Measurements from ENCODE around the gene NDUFB6. TPM values are rescaled to one million over a fixed set of nuclear protein-coding genes. Genes with fewer than 3 reads are reported as not detected.
"Not testable (repeated sequence)": the region's sequence is repeated elsewhere in the genome, so short reads cannot be mapped to it uniquely, and the experiment has no call there.

NDUFB6 gene
- total RNA-seq, 2 experiments from 2014 or later: 54.0 to 69.5 TPM

DNA sequence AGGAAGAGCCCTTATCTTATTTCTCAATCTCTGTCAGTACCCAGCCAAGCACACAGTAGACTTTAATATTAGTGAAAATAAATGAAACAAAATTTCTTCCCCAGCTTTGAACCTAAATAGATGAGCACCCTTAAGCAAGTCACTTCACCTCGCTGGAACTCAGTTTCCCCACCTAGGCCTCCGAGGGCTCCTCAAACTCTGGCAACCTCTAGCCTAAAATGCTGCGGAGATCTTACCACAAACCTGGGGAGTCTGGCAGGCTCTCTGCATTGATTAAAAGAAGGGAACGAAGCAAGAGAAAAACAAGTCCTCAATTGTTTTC is 47.3 kb downstream of the NDUFB6 start:
- intact Hi-C loops (cut with micrococcal nuclease; ENCODE audit: unreplicated experiment): loop anchor here (2.0 kb wide), 1 partner anchor 147 kb away; no protein-coding TSS in a partner anchor
- no TSS peak for BruUV-seq (replicated peaks)
- ChIA-PET POLR2A (interaction anchor here (1.0 to 1.6 kb wide), 4 partner anchors 14 to 56 kb away, joined by 3 to 7 read pairs (median 3); partner anchors contain the start of gene SMIM27), CTCF (ENCODE audit: unreplicated experiment) (interaction anchor here (0.9 to 1.1 kb wide), 2 partner anchors 141 to 147 kb away, joined by 3 to 4 read pairs; no protein-coding TSS in a partner anchor)
- no peak for TF ChIP-seq EZH2phosphoT487 (IDR thresholded peaks at IDR 0.05; ENCODE audit: borderline replicate concordance, low read depth, low read length)
- no peak for TF ChIP-seq CTCF (conservative IDR thresholded peaks at IDR 0.05; ENCODE audit: low read length)
- Histone ChIP-seq H3K4me2 (ENCODE audit: low read length) (peak overlapping the region; percentile 62), H3K4me3 (ENCODE audit: low read depth, low read length, poor library complexity, severe bottlenecking) (peak overlapping the region; percentile 70), H4K20me1 (ENCODE audit: insufficient read depth, low read length) (no peaks in the 10 kb centered on the region), H3K36me3 (ENCODE audit: insufficient read depth, low read length) (no peaks in the 10 kb centered on the region), H3K9me3 (ENCODE audit: low read length) (peaks cover 9% of the 10 kb centered on the region; the same call in 1 of the 2 replicates), H3K4me1 (ENCODE audit: insufficient read depth, low read length, poor library complexity, severe bottlenecking) (peaks cover 15% of the 10 kb centered on the region), H3K9me2 (ENCODE audit: insufficient read depth, low read length) (no peaks in the 10 kb centered on the region), H3K79me2 (ENCODE audit: insufficient read depth, low read depth, low read length) (no peaks in the 10 kb centered on the region), H2AFZ (ENCODE audit: low read length) (peak overlapping the region; percentile 76), H3K27ac (ENCODE audit: low read depth, low read length, poor library complexity, severe bottlenecking) (no peak overlapping the region)
- DNase-seq (ENCODE audit: low spot score): no peak

- no TSS peak for BruUV-seq (replicated peaks)
- no peaks in the 10 kb centered on the region for H3K9me2 ChIP-seq (ENCODE audit: insufficient read depth, low read length)
- no peaks in the 10 kb centered on the region for H3K79me2 ChIP-seq (ENCODE audit: insufficient read depth, low read depth, low read length)
- H4K20me1 ChIP-seq (ENCODE audit: insufficient read depth, low read length): no peaks in the 10 kb centered on the region
- ChIA-PET POLR2A (interaction anchor here (1.0 to 1.6 kb wide), 3 partner anchors 13 to 57 kb away, joined by 3 to 7 read pairs (median 3); no protein-coding TSS in a partner anchor), CTCF (ENCODE audit: unreplicated experiment) (interaction anchor here (0.9 to 1.1 kb wide), 2 partner anchors 140 to 146 kb away, joined by 3 to 4 read pairs; no protein-coding TSS in a partner anchor)
- DNase-seq (ENCODE audit: low spot score): no peak
- H3K4me1 ChIP-seq (ENCODE audit: insufficient read depth, low read length, poor library complexity, severe bottlenecking): peaks cover 15% of the 10 kb centered on the region
- peak overlapping the region; percentile 76 for H2AFZ ChIP-seq (ENCODE audit: low read length)
- TF ChIP-seq EZH2phosphoT487 (IDR thresholded peaks at IDR 0.05; ENCODE audit: borderline replicate concordance, low read depth, low read length): no peak
- no peak for TF ChIP-seq CTCF (conservative IDR thresholded peaks at IDR 0.05; ENCODE audit: low read length)
- peaks cover 9% of the 10 kb centered on the region; the same call in 1 of the 2 replicates for H3K9me3 ChIP-seq (ENCODE audit: low read length)
- peak overlapping the region; percentile 62 for H3K4me2 ChIP-seq (ENCODE audit: low read length)
- no peak overlapping the region for H3K27ac ChIP-seq (ENCODE audit: low read depth, low read length, poor library complexity, severe bottlenecking)
- intact Hi-C loops (cut with micrococcal nuclease; ENCODE audit: unreplicated experiment): loop anchor here (2.0 kb wide), 1 partner anchor 146 kb away; no protein-coding TSS in a partner anchor
- no peaks in the 10 kb centered on the region for H3K36me3 ChIP-seq (ENCODE audit: insufficient read depth, low read length)
- peak overlapping the region; percentile 70 for H3K4me3 ChIP-seq (ENCODE audit: low read depth, low read length, poor library complexity, severe bottlenecking)
These were observed 47.9 kb downstream of the NDUFB6 start for GRCh38 chr9:32524892-32525708.

DNA sequence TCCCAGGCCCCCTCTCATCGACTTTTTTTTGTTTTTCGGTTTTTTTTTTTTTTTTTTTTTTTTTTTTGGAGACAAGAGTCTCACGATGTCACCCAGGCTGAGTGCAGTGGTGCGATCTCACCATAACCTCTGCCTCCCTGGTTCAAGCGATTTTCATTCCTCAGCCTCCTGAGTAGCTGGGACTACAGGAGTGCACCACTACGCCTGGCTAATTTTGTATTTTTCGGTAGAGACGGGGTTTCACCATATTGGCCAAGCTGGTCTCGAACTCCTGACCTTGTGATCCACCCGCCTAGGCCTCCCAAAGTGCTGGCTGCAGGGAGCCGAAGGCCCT is 48.4 kb downstream of the NDUFB6 start:
- H3K79me2 ChIP-seq (ENCODE audit: insufficient read depth, low read depth, low read length); H3K27ac ChIP-seq (ENCODE audit: low read depth, low read length, poor library complexity, severe bottlenecking); CTCF ChIA-PET (ENCODE audit: unreplicated experiment); H3K4me2 ChIP-seq (ENCODE audit: low read length); H2AFZ ChIP-seq (ENCODE audit: low read length); H3K36me3 ChIP-seq (ENCODE audit: insufficient read depth, low read length); BruUV-seq (replicated peaks); DNase-seq (ENCODE audit: low spot score); H4K20me1 ChIP-seq (ENCODE audit: insufficient read depth, low read length); H3K9me2 ChIP-seq (ENCODE audit: insufficient read depth, low read length); H3K4me3 ChIP-seq (ENCODE audit: low read depth, low read length, poor library complexity, severe bottlenecking); POLR2A ChIA-PET: not testable (repeated sequence)
- Histone ChIP-seq H3K4me1 (ENCODE audit: insufficient read depth, low read length, poor library complexity, severe bottlenecking) (peaks cover 15% of the 10 kb centered on the region), H3K9me3 (ENCODE audit: low read length) (peaks cover 12% of the 10 kb centered on the region; the same call in 1 of the 2 replicates)
- intact Hi-C loops (cut with micrococcal nuclease; ENCODE audit: unreplicated experiment): loop anchor here (2.0 kb wide), 1 partner anchor 146 kb away; no protein-coding TSS in a partner anchor

All from OCI-LY7 (cell line).